Stimulated activated naive CD8-positive, alpha-beta T cell treated with anti-CD3 and anti-CD28 coated beads, Interleukin-15, amount 100 ng/mL, for 72 hours (primary cell): ENCODE measurements around the gene DYNLT2B.
"Not testable (repeated sequence)": the region's sequence is repeated elsewhere in the genome, so short reads cannot be mapped to it uniquely, and the experiment has no call there.

ENCODE experiments used
- ATAC-seq: fragments of 150-1000 bp; cut with Tn5 transposase; 2 replicates; pipeline ENCODE4 v1.10.0; 2021; ENCODE audit warnings: mild to moderate bottlenecking, moderate library complexity
- DNase-seq, 2 donors: peaks; one replicate each; pipeline ENCODE4 v3.0.0; 2021 to 2022
- H3K27ac Mint-ChIP-seq, 2 donors: one replicate each; pipeline ENCODE4 v1.8.0; 2022; ENCODE audit warnings: mild to moderate bottlenecking in 2 of 2, mixed read lengths in 2 of 2, moderate library complexity in 2 of 2
- H3K27me3 Mint-ChIP-seq: one replicate; pipeline ENCODE4 v1.8.0; 2022; ENCODE audit warnings: mixed read lengths
- H3K4me1 Mint-ChIP-seq: one replicate; pipeline ENCODE4 v1.8.0; 2022; ENCODE audit warnings: mild to moderate bottlenecking, mixed read lengths
- H3K4me3 Mint-ChIP-seq, 2 donors: one replicate each; pipeline ENCODE4 v1.8.0; 2022; ENCODE audit warnings: mild to moderate bottlenecking in 2 of 2, mixed read lengths in 2 of 2, moderate library complexity in 1 of 2
- H3K9me3 Mint-ChIP-seq, 2 donors: one replicate each; pipeline ENCODE4 v1.8.0; 2022; ENCODE audit warnings: mixed read lengths in 2 of 2

Gene DYNLT2B

DNA sequence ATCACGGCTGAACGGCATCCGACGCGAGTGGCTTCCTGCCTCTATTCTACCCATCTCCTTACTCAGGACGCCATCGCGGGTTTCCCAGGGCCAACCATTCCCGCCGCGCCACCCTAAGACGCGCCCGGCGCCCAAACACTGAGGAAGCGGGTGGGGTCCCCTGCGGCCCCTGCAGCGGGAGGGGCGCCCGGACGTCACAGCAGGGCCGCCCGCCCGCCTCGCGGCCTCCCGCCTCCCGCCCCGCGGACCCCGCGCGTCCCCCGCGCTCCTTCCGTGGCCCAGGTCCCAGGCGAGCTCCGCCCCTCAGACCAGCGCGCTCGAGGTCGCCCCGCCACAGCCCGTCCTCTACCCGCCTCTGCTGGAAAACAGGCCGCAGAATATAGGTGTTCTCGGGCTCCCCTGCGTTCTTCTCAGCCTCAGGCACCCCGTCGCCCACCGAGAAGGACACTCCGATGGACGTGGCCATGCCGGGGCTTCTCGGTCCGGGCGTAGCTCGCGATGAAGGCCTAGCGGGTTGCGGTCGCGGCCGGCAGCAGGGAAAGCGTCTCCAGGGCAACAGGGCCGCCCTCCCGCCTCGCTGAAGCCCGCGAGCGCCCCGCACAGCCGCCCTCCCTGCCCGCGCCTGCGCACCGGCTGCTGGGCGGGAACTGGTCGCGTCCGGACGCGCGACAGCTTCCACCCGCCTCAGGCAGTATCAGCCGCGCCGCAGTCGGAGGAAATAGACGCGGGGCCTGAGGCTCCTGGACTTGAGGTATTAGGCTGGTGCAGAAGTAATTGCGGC lies at the start of gene DYNLT2B:
TSS of gene DYNLT2B (minus strand) at position 554 of the 781 bp plus-strand sequence. CDS start at position 466, 88 bp downstream.
- peaks cover 26% of the 10 kb centered on the region for H3K4me1 Mint-ChIP-seq
- H3K9me3 Mint-ChIP-seq, result no peaks in the 10 kb centered on the region
- DNase-seq (peak; percentile 87 to 92), ATAC-seq (peak; percentile 96)
- H3K4me3 Mint-ChIP-seq, result peak within 1 kb of the TSS; percentile 97 to 99
- H3K27ac Mint-ChIP-seq, result peak within 1 kb of the TSS; percentile 99
- no peaks in the 10 kb centered on the region for H3K27me3 Mint-ChIP-seq

DNA sequence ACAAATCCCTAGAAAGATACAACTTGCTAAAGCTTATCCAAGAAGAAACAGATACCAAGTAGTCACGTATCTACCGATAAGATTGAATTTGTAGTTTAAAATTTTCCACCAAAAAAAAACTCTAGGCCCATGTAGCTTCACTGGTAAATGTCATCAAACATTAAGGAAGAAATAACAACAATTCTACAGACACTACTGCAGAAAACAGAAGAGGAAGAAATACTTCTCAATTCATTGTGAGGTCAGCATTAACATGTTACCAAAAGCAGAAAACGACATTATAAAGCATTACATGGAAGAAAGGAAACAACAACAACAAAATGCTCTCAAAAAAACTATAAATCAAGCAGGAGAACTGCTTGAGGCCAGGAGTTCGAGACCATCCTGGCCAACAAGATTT lies 47.7 kb upstream of the DYNLT2B start:
- H3K9me3 Mint-ChIP-seq, result no peaks in the 10 kb centered on the region
- no peaks in the 10 kb centered on the region for H3K27me3 Mint-ChIP-seq
- H3K4me3 Mint-ChIP-seq, result no peak overlapping the region
- DNase-seq (no peak), ATAC-seq (no peak)
- no peak overlapping the region for H3K27ac Mint-ChIP-seq
- no peaks in the 10 kb centered on the region for H3K4me1 Mint-ChIP-seq

DNA sequence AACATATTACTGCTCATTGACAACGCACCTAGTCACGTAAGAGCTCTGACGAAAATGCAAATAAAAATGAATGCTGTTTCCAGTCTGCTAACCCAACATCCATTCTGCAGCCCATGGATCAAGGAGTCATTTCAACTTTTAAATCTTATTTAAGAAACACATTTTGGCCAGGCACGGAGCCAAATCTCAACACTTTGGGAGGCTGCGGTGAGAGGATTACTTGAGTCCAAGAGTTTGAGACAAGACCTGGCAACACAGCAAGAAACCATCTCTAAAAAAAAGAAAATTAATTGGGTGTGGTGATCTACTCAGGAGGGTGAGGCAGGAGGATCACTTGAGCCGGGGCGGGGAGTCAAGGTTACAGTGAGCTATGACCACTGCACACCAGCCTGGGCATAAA lies 42.5 kb upstream of the DYNLT2B start:
- H3K27ac Mint-ChIP-seq, result no peak overlapping the region
- peaks cover 5% of the 10 kb centered on the region for H3K4me1 Mint-ChIP-seq
- no peaks in the 10 kb centered on the region for H3K27me3 Mint-ChIP-seq
- no peak overlapping the region for H3K4me3 Mint-ChIP-seq
- no peak for DNase-seq
- ATAC-seq, result no peak
- no peaks in the 10 kb centered on the region for H3K9me3 Mint-ChIP-seq

- H3K27me3 Mint-ChIP-seq, ATAC-seq, DNase-seq, H3K9me3 Mint-ChIP-seq, H3K4me3 Mint-ChIP-seq, H3K4me1 Mint-ChIP-seq: not testable (repeated sequence)
- peak overlapping the region in 1 of 2 donors; percentile 36 for H3K27ac Mint-ChIP-seq
These were observed 40.5 kb upstream of the DYNLT2B start for GRCh38 chr3:196358540-196358939.

GRCh38 chr3:196357905-196358304 lies 39.9 kb upstream of the DYNLT2B start:
- Mint-ChIP-seq H3K27ac (peak overlapping the region in 1 of 2 donors; percentile 95), H3K9me3 (no peaks in the 10 kb centered on the region), H3K4me3 (no peak overlapping the region), H3K4me1 (peaks cover 5% of the 10 kb centered on the region), H3K27me3 (no peaks in the 10 kb centered on the region)
- DNase-seq (no peak), ATAC-seq (no peak)

DNA sequence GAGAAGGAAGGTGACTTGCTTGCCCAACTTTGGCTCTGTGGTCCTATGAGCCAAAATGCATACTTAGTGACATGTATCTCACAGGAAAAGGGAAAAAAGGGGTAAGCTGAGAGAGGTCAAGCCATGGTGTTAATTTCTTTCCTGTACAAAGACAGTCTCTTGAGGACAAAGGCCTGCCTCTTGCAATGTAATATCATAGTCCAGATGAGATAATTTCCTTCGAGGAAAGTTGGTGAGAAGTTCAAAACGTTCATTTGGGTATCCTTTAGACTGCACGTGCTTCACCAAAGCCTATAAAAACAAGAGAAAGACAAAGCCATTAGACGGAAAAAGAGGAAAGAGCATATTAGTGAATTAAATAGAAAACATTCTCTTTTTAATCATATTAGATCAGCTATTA lies 38.5 kb upstream of the DYNLT2B start:
- Mint-ChIP-seq H3K27ac (no peak overlapping the region), H3K4me1 (peaks cover 5% of the 10 kb centered on the region), H3K27me3 (no peaks in the 10 kb centered on the region), H3K9me3 (no peaks in the 10 kb centered on the region), H3K4me3 (no peak overlapping the region)
- ATAC-seq, result no peak
- DNase-seq, result no peak

DNA sequence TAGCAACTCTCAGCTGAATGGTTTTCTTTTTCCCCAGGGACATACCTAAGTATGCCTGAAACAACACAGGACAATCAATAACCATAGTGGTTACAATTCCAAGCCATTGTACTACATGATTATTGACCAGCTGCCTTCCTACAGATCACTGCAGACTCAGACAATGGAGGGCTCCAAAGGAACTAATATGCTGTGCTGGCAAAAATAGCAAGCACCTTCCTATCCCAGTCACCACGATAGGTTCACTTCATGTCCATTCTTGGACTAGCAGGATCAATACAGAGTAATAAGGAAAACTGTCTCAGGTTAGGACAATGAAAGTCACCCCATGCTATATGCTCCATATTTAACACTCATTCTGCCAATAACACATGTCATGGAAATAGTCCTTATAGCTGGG lies 37.6 kb upstream of the DYNLT2B start:
- no peak overlapping the region for H3K27ac Mint-ChIP-seq
- no peak for ATAC-seq
- no peak overlapping the region for H3K4me3 Mint-ChIP-seq
- peaks cover 5% of the 10 kb centered on the region for H3K4me1 Mint-ChIP-seq
- no peak for DNase-seq
- no peaks in the 10 kb centered on the region for H3K9me3 Mint-ChIP-seq
- no peaks in the 10 kb centered on the region for H3K27me3 Mint-ChIP-seq

GRCh38 chr3:196354132-196354531 lies 36.1 kb upstream of the DYNLT2B start:
- Mint-ChIP-seq H3K9me3 (no peaks in the 10 kb centered on the region), H3K4me1 (peaks cover 2% of the 10 kb centered on the region), H3K27ac (no peak overlapping the region), H3K27me3 (no peaks in the 10 kb centered on the region), H3K4me3 (no peak overlapping the region)
- no peak for DNase-seq
- ATAC-seq, result no peak

GRCh38 chr3:196351541-196351940 lies 33.5 kb upstream of the DYNLT2B start:
- no peaks in the 10 kb centered on the region for H3K4me1 Mint-ChIP-seq
- no peaks in the 10 kb centered on the region for H3K9me3 Mint-ChIP-seq
- H3K27me3 Mint-ChIP-seq, result no peaks in the 10 kb centered on the region
- H3K4me3 Mint-ChIP-seq, result no peak overlapping the region
- H3K27ac Mint-ChIP-seq, result no peak overlapping the region
- DNase-seq, result no peak
- ATAC-seq, result no peak

DNA sequence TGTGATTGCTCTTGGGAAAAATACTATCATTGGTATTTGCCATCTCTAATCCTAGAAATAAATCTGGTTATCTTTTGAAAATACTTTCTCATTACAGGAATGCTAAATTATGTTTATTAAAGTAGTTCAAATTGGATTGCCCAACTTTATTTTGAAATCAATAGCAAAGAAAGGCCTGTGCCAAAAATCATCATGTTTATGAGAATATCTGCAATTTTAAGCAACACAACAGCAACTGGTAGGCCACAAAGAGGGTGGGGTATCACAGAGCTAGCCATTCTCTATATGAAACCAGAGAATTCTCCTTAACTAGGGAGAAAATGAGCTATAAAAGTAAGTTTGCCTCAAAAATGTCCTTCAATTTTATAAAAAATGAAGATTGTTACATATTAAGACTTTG lies 32.0 kb upstream of the DYNLT2B start:
- Mint-ChIP-seq H3K27me3 (no peaks in the 10 kb centered on the region), H3K27ac (no peak overlapping the region), H3K4me1 (peaks cover 2% of the 10 kb centered on the region), H3K9me3 (no peaks in the 10 kb centered on the region), H3K4me3 (no peak overlapping the region)
- DNase-seq (no peak), ATAC-seq (no peak)

DNA sequence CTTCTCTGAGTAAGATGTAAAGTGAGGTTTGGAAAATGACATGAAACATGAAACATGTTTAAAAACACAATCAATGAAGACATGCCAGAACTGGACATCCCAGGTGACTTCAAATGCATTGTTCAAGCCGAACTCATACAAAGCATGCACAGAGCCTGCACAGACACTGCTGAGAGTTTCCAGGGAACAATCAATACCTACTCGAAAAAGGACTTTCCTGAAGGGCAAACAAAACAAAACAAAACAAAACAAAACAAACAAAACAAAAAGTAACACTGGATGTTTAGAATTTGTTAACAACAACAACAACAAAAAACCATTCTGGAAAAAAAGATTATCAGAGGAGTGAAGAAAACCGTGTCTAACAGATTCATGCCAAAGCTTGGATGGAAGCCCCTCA lies 30.7 kb upstream of the DYNLT2B start:
- ATAC-seq, result no peak
- H3K27ac Mint-ChIP-seq, result peak overlapping the region in 1 of 2 donors; percentile 19

DNA sequence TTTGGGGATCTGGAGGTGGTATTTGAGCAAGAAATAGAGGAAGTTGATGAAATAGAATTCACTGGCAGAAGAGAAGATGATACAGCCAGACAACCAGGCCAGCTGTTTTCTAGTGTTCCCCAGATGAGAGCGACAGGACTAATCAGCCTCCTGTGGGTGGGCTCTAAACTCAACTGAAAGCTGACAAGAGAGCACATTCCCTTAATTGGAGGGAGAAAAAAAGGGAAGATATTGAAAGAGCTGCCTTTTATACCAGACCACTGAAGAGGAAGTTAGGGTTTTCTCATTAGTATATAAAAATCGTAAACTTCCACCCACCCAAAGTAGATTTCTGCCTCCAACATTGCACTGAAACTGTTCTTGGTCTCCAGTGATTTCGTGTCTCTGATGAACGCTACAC lies 26.6 kb upstream of the DYNLT2B start:
- Mint-ChIP-seq H3K4me3 (no peak overlapping the region), H3K4me1 (peaks cover 8% of the 10 kb centered on the region), H3K27ac (peak overlapping the region in 1 of 2 donors; percentile 35), H3K27me3 (no peaks in the 10 kb centered on the region), H3K9me3 (no peaks in the 10 kb centered on the region)
- ATAC-seq, result no peak
- no peak for DNase-seq

More for the DNA sequence above, 30.7 kb upstream of the DYNLT2B start:
- Mint-ChIP-seq H3K4me1 (peaks cover 8% of the 10 kb centered on the region), H3K27me3 (no peaks in the 10 kb centered on the region), H3K4me3 (no peak overlapping the region), H3K9me3 (no peaks in the 10 kb centered on the region)
- no peak for DNase-seq

GRCh38 chr3:196343917-196344316 lies 25.9 kb upstream of the DYNLT2B start:
- not testable (repeated sequence) for H3K27me3 Mint-ChIP-seq, DNase-seq, H3K9me3 Mint-ChIP-seq, H3K27ac Mint-ChIP-seq, H3K4me3 Mint-ChIP-seq, ATAC-seq, H3K4me1 Mint-ChIP-seq

DNA sequence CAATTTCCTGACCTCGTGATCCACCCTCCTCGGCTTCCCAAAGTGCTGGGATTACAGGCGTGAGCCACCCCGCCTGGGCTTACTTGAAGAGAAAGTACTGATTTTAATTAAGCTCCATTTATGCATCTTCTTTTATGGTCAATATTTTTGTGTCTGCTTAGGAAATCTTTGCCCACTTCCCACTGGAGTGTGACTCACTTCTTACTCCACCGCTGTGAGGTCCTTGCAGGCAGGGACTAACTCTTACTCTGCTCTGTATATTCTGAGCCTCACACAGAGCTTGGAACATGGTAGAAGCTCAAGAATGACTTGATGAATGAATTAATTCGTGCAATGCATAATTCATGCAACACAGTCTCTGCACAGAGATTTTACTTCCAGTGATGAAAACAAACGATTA lies 23.1 kb upstream of the DYNLT2B start:
- Mint-ChIP-seq H3K4me3 (no peak overlapping the region), H3K9me3 (no peaks in the 10 kb centered on the region), H3K27ac (no peak overlapping the region), H3K4me1 (peaks cover 8% of the 10 kb centered on the region), H3K27me3 (peaks cover 7% of the 10 kb centered on the region)
- ATAC-seq (no peak), DNase-seq (no peak)

DNA sequence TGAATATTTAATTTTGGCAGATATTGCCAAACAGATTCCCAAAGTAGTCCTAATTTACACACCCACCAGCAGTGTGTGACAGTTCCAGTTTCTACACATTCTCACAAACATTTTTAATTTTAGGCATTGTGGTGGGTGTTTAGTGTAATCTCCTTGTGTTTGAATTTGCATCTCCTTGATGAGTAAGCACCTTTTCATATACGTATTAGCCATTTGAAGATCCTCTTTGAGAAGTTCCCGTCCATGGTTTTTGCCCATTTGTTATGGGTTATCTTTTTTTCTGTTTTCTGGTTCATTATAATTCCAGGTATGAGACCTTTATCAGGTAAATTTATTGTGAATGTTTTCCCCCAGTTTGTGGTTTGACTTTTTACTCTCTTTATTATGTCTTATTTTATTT lies 22.4 kb upstream of the DYNLT2B start:
- DNase-seq (no peak), ATAC-seq (no peak)
- peaks cover 7% of the 10 kb centered on the region for H3K27me3 Mint-ChIP-seq
- no peak overlapping the region for H3K27ac Mint-ChIP-seq
- no peaks in the 10 kb centered on the region for H3K9me3 Mint-ChIP-seq
- peaks cover 8% of the 10 kb centered on the region for H3K4me1 Mint-ChIP-seq
- no peak overlapping the region for H3K4me3 Mint-ChIP-seq

GRCh38 chr3:196339493-196340254 lies 21.6 kb upstream of the DYNLT2B start:
- DNase-seq (no peak), ATAC-seq (no peak)
- H3K27me3 Mint-ChIP-seq, result peaks cover 7% of the 10 kb centered on the region
- H3K4me3 Mint-ChIP-seq, result no peak overlapping the region
- H3K9me3 Mint-ChIP-seq, result no peaks in the 10 kb centered on the region
- H3K4me1 Mint-ChIP-seq, result peaks cover 2% of the 10 kb centered on the region
- no peak overlapping the region for H3K27ac Mint-ChIP-seq
